Measurements from ENCODE around the gene POLE. TPM values are rescaled to one million over a fixed set of nuclear protein-coding genes. Genes with fewer than 3 reads are reported as not detected.

POLE gene
- total RNA-seq, 3 donors from 2014 or later = 36.5 to 51.5 (median 43.5) TPM

DNA sequence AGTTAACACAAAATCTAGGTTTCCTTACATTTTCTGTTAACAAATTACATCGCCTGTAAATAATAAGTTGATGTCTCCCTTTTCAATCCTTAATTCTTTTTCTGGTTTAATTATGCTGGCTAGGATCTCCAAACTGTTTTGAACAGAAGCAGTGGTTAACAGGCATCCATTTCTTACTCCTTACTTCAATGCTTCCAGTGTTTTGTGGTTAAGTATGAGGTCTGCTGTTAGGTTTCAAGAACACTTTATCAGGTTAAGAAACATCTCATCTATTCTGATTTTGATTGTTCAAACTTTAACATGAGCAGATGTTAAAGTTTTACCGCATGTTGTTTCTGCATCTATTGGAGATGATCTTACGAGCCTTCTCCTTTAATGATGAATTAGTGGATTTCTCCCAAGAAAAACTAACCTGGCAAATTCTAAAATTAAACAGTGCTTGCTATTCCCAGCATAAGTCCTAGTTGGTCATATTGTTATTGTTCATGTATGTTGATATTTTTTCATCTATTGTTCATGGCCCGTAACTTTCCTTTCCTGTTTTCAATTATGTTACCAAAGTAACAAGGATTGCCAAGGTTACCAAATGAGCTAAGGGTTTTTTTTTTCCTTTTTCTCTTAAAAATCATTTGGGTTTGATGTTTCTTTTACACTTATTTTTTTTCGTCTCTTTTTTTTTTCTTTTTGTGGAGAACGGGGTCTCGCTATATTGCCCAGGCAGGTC is 33.4 kb downstream of the POLE start:
- Histone ChIP-seq H3K4me3 (no peak overlapping the region), H3K27ac (no peak overlapping the region), H3K36me3 (peaks cover 15% of the 10 kb centered on the region), H3K4me1 (no peaks in the 10 kb centered on the region), H3K27me3 (no peaks in the 10 kb centered on the region), H3K9me3 (no peaks in the 10 kb centered on the region)
- DNase-seq (ENCODE audit: low spot score in 2 of 2) = no peak
- intact Hi-C loops (cut with DNase I; ENCODE audit: low total_unique reads) = loop anchor here (5.0 kb wide), 1 partner anchor 1996 kb away; no protein-coding TSS in a partner anchor
- TF ChIP-seq POLR2A (IDR thresholded peaks at IDR 0.05) = no peak
- TF ChIP-seq POLR2AphosphoS5 (IDR thresholded peaks at IDR 0.05) = no peak
- TF ChIP-seq, protein P1, sequence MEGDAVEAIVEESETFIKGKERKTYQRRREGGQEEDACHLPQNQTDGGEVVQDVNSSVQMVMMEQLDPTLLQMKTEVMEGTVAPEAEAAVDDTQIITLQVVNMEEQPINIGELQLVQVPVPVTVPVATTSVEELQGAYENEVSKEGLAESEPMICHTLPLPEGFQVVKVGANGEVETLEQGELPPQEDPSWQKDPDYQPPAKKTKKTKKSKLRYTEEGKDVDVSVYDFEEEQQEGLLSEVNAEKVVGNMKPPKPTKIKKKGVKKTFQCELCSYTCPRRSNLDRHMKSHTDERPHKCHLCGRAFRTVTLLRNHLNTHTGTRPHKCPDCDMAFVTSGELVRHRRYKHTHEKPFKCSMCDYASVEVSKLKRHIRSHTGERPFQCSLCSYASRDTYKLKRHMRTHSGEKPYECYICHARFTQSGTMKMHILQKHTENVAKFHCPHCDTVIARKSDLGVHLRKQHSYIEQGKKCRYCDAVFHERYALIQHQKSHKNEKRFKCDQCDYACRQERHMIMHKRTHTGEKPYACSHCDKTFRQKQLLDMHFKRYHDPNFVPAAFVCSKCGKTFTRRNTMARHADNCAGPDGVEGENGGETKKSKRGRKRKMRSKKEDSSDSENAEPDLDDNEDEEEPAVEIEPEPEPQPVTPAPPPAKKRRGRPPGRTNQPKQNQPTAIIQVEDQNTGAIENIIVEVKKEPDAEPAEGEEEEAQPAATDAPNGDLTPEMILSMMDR (IDR thresholded peaks at IDR 0.05) = no peak

DNA sequence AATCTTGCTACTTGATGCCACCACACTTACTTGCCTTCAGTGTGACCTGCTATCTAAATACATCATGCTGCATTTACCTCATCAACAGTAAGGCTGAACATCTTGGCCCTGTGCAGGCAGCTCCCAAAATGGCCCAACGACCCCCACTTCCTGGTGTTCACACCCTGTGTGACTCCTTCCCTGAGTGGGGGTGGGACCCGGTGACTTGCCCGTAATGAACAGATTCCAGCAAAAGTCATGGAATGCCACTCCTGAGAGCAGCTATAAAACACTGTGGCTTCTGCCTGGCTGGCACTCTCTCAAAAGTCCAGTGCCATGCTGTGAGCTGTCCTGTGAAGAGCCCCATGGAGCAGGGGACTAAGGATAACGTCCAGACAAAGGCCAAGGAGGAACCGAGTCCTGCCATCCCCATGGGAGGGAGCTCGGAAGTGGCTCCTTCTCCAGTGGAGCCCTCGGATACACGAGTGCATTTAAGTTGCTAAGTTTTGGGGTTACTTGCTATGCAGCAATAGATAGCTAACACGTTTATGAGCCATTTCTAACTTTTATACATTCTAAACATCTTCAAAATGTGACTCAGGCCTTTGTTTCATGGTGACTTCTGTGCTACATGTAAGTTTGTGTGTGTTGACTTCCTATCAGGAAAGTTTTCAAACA is 35.6 kb downstream of the POLE start:
- no peak for DNase-seq (ENCODE audit: low spot score in 2 of 2)
- TF ChIP-seq POLR2AphosphoS5 (IDR thresholded peaks at IDR 0.05) (no peak), POLR2A (IDR thresholded peaks at IDR 0.05) (no peak)
- TF ChIP-seq, protein P1 (IDR thresholded peaks at IDR 0.05) = no peak
- H3K9me3 ChIP-seq = no peaks in the 10 kb centered on the region
- no peaks in the 10 kb centered on the region for H3K4me1 ChIP-seq
- intact Hi-C loops (cut with DNase I; ENCODE audit: low total_unique reads) = loop anchor here (5.0 kb wide), 1 partner anchor 1994 kb away; no protein-coding TSS in a partner anchor
- peaks cover 6% of the 10 kb centered on the region for H3K36me3 ChIP-seq
- no peak overlapping the region for H3K27ac ChIP-seq
- no peak overlapping the region for H3K4me3 ChIP-seq
- no peaks in the 10 kb centered on the region for H3K27me3 ChIP-seq

DNA sequence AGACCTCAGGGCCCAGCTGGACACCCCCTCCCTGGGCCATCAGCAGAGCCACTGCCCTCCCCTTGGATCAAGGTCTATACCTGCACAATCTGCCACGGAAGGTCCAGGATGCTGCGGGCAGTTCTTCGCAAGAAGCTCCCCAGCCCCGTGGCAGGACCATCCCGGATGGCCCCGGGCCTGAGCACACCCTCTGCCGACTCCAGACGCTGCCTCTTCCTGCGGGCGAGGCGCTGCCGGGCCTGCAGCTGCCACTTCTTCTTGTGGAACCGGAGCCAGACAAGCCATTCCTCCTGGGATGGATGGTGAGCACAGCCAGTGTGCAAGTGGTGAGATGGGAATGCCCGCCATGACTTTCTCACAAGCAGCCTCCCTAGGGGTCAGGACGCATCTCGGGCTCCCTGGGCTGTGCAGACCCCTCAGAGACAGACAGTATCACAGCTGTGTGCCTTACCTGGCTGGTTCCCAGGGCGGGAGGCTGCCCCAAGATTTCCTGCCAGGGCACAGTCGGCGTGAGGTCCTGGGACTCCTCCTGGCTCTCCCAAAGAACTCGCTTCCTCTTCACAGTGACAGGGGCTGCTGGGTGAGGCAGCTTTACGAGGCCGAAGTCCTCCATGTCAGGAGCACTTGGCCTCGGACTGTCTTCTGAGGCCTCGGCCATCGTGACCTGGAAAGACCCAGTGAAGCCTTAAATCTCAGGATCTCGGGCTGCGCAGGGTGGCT is 37.8 kb downstream of the POLE start:
- intact Hi-C loops (cut with DNase I; ENCODE audit: low total_unique reads) = no loop called here
- Histone ChIP-seq H3K9me3 (no peaks in the 10 kb centered on the region), H3K4me1 (no peaks in the 10 kb centered on the region), H3K27me3 (no peaks in the 10 kb centered on the region), H3K4me3 (no peak overlapping the region), H3K27ac (no peak overlapping the region), H3K36me3 (no peaks in the 10 kb centered on the region)
- TF ChIP-seq, protein P1 (IDR thresholded peaks at IDR 0.05) = no peak
- TF ChIP-seq POLR2A (IDR thresholded peaks at IDR 0.05) = no peak
- no peak for TF ChIP-seq POLR2AphosphoS5 (IDR thresholded peaks at IDR 0.05)
- DNase-seq (ENCODE audit: low spot score in 2 of 2) = no peak

DNA sequence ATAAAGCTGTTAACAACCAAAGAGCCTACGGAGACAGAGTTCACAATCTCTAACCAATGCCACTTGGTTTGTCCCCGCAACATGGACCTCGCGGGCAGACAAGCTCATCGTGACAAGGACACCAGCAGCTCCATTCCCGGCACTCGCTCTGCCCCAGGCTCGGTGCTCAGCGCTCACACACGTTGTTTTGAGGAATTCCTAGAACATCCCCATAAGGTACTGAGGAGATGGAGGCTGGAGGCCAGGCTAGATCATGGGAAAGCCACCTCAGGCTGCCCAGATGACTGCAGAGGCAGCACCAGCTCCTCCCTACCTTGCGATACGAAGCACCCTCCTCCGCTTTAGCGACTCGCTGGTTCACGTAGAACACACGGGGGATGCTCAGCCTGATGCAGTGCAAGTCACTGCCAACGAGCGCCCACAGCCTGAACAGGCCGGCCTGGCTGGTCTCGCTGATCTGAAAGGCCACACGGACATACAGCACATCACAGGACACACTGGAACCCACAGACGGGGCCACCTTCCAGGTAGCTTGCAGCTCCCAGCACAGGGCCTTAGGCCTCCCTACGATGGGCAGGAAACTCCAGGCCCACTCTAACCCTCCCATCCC is 38.4 kb downstream of the POLE start:
- no peak for DNase-seq (ENCODE audit: low spot score in 2 of 2)
- no peaks in the 10 kb centered on the region for H3K4me1 ChIP-seq
- H3K4me3 ChIP-seq = no peak overlapping the region
- no peaks in the 10 kb centered on the region for H3K36me3 ChIP-seq
- H3K27me3 ChIP-seq = no peaks in the 10 kb centered on the region
- TF ChIP-seq POLR2AphosphoS5 (IDR thresholded peaks at IDR 0.05) (no peak), POLR2A (IDR thresholded peaks at IDR 0.05) (no peak)
- TF ChIP-seq, protein P1 (IDR thresholded peaks at IDR 0.05) = no peak
- intact Hi-C loops (cut with DNase I; ENCODE audit: low total_unique reads) = no loop called here
- no peak overlapping the region for H3K27ac ChIP-seq
- H3K9me3 ChIP-seq = no peaks in the 10 kb centered on the region

Data from breast epithelium (tissue), 4 donors.